Fibroblast of villous mesenchyme (primary cell): ENCODE measurements around the gene KCNMA1. TPM values are rescaled to one million over a fixed set of nuclear protein-coding genes. Genes with fewer than 3 reads are reported as not detected.
A peak's percentile ranks its signal among the peaks of the same experiment; 100 is the strongest.

ENCODE experiments used
- DNase-seq: peaks from one replicate; pipeline ENCODE4 v3.0.0-alpha.2; 2010; ENCODE audit warnings: low read depth
- H3K4me3 ChIP-seq: 2 replicates; pipeline ENCODE4 v1.5.1; 2011; ENCODE audit warnings: low read depth, mild to moderate bottlenecking, low read length
- CTCF ChIP-seq: IDR thresholded peaks from 2 replicates; pipeline ENCODE4 v1.5.1; 2012; ENCODE audit warnings: low read depth, mild to moderate bottlenecking, low read length; ENCODE audit not compliant: insufficient read depth
- total RNA-seq: library from RNA; depleted of rRNA; stranded (reverse); fragments of >200 nt; gene quantifications from 2 replicates; pipeline ENCODE4 v1.2.3, GENCODE V29; 2012

KCNMA1 gene
- total RNA-seq, 1 donor: 36.7 TPM

GRCh38 chr10:77505431-77506334, 131.9 kb downstream of the KCNMA1 start:
- no peak for TF ChIP-seq CTCF
- H3K4me3 ChIP-seq: no peak overlapping the region
- peak; percentile 77 for DNase-seq

GRCh38 chr10:77504873-77505257, 132.7 kb downstream of the KCNMA1 start:
- H3K4me3 ChIP-seq: no peak overlapping the region

GRCh38 chr10:77504196-77504872, 133.3 kb downstream of the KCNMA1 start:
- TF ChIP-seq CTCF: no peak
- H3K4me3 ChIP-seq: no peak overlapping the region
- peak; percentile 65 for DNase-seq

More at GRCh38 chr10:77504873-77505257, 132.7 kb downstream of the KCNMA1 start:
- TF ChIP-seq CTCF: no peak
- peak; percentile 26 for DNase-seq

GRCh38 chr10:77501846-77502261, 135.8 kb downstream of the KCNMA1 start:
- peak; percentile 37 for DNase-seq
- TF ChIP-seq CTCF: no peak
- H3K4me3 ChIP-seq: no peak overlapping the region

GRCh38 chr10:77501152-77501845, 136.3 kb downstream of the KCNMA1 start:
- no peak overlapping the region for H3K4me3 ChIP-seq
- peak; percentile 64 for DNase-seq
- no peak for TF ChIP-seq CTCF

GRCh38 chr10:77500754-77501151, 136.9 kb downstream of the KCNMA1 start:
- DNase-seq: no peak
- H3K4me3 ChIP-seq: no peak overlapping the region
- TF ChIP-seq CTCF: no peak
